Suprapubic skin (tissue), 3 donors: ENCODE measurements around the gene PPARGC1A.

Experiments used
- EP300 ChIP-seq: sonication (generic); formaldehyde crosslinking; IDR thresholded peaks from one replicate; pipeline ENCODE4 v1.6.1; 2017; ENCODE audit warnings: antibody characterized with exemption
- POLR2A ChIP-seq, 2 donors: fragments of 450-650 bp; IDR thresholded peaks; one replicate each; pipeline ENCODE4 v1.6.1; 2017; ENCODE audit warnings: antibody characterized with exemption in 2 of 2, mild to moderate bottlenecking in 2 of 2, moderate library complexity in 2 of 2
- TF ChIP-seq, protein P1 (sequence below), 2 donors: fragments of 200-600 bp in 1 of 2; fragments of 450-650 bp in 1 of 2; sonication (generic) in 1 of 2; IDR thresholded peaks; one replicate each; pipeline ENCODE4 v1.5.1; 2016 to 2019; ENCODE audit warnings: antibody characterized with exemption in 2 of 2, mild to moderate bottlenecking in 1 of 2, moderate library complexity in 1 of 2

DNA sequence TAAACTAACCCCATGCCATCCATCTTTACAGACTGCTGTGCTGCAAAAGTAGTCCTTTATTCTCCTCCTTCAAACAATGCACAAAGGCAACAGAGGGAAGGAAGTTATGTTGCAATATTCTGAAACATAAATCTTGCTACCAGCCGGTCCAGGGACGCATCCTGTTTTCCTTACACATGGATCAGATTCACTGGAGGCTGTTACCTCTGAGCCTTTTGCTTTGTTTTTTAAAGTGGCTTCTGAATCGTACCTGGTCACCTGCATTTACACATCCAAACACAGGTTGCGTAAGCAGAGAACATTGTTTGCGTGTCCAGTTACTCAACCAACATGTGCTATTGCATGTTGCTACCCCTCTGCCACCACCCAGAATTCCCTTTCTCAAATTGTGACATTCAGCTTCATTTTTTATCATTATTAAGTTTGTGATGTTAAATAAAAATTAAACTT lies 8.8 kb downstream of the PPARGC1A start:
- TF ChIP-seq EP300: no peak
- TF ChIP-seq, protein P1, sequence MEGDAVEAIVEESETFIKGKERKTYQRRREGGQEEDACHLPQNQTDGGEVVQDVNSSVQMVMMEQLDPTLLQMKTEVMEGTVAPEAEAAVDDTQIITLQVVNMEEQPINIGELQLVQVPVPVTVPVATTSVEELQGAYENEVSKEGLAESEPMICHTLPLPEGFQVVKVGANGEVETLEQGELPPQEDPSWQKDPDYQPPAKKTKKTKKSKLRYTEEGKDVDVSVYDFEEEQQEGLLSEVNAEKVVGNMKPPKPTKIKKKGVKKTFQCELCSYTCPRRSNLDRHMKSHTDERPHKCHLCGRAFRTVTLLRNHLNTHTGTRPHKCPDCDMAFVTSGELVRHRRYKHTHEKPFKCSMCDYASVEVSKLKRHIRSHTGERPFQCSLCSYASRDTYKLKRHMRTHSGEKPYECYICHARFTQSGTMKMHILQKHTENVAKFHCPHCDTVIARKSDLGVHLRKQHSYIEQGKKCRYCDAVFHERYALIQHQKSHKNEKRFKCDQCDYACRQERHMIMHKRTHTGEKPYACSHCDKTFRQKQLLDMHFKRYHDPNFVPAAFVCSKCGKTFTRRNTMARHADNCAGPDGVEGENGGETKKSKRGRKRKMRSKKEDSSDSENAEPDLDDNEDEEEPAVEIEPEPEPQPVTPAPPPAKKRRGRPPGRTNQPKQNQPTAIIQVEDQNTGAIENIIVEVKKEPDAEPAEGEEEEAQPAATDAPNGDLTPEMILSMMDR (IDR thresholded peaks at IDR 0.05): no peak
- no peak for TF ChIP-seq POLR2A (IDR thresholded peaks at IDR 0.05)
